Psoas muscle (tissue), 8 donors: ENCODE measurements around the gene TDRD12. TPM values are rescaled to one million over a fixed set of nuclear protein-coding genes. Genes with fewer than 3 reads are reported as not detected.

Experiments used
- ATAC-seq, 4 donors: fragments of 200-7000 bp; cut with Tn5 transposase; one replicate each; pipeline ENCODE4 v1.9.1; 2020; ENCODE audit warnings: moderate library complexity in 3 of 4, mild to moderate bottlenecking in 2 of 4
- DNase-seq, 2 donors: peaks; one replicate each; pipeline ENCODE4 v3.0.0-alpha.2; 2020
- H3K27ac ChIP-seq: fragments of 200-600 bp; one replicate; pipeline ENCODE4 v1.8.0; 2022
- H3K27me3 ChIP-seq, 3 donors: fragments of 200-600 bp in 1 of 3; one replicate each; pipeline versions ENCODE4 v1.6.1 to v1.8.0; 2013 to 2022; ENCODE audit warnings: low read length in 2 of 3, mild to moderate bottlenecking in 2 of 3, moderate library complexity in 1 of 3; ENCODE audit not compliant: insufficient read depth in 3 of 3
- H3K36me3 ChIP-seq, 2 donors: fragments of 200-600 bp in 1 of 2; one replicate each; pipeline versions ENCODE4 v1.6.1 to v1.8.0; 2013 to 2022; ENCODE audit warnings: low read depth in 1 of 2, mild to moderate bottlenecking in 1 of 2, moderate library complexity in 1 of 2; ENCODE audit not compliant: insufficient read depth in 1 of 2
- H3K4me1 ChIP-seq: fragments of 200-600 bp; one replicate; pipeline ENCODE4 v1.8.0; 2022
- H3K4me3 ChIP-seq: fragments of 200-600 bp; one replicate; pipeline ENCODE4 v1.8.0; 2022; ENCODE audit warnings: mild to moderate bottlenecking
- H3K9me3 ChIP-seq: fragments of 200-600 bp; one replicate; pipeline ENCODE4 v1.8.0; 2022
- WGBS, 3 donors: extraction: QIAGEN DNeasy Blood & Tissue Kit; methylation state at CpG; one replicate each; pipeline versions ENCODE4 v1.1.6 to v1.1.7; 2013; 5-methylcytosine and 5-hydroxymethylcytosine counted together
- intact Hi-C, 2 donors: fragments of 100-400 bp; cut with DNase I; formaldehyde crosslinking; loops; one replicate each; pipeline versions ENCODE4 v1.11.0 to v1.14.2; 2022
- polyA plus RNA-seq, 3 donors: library from polyadenylated mRNA; stranded (reverse); fragments of 200-250 nt; gene quantifications; one replicate each; pipeline ENCODE4 v1.2.3, GENCODE V29; 2013
- total RNA-seq, 4 donors: library from RNA; stranded (reverse); fragmentation: NEBNext Ultra II Directional in 2 of 4; extraction: Animal tissue kit (Norgen Biotek cat#: 25700) in 2 of 4; gene quantifications; one replicate each; pipeline versions ENCODE4 v1.2.1 to v1.2.4, GENCODE V29; 2021 to 2023
- TF ChIP-seq, protein P1 (sequence below): fragments of 200-600 bp; IDR thresholded peaks from one replicate; pipeline ENCODE4 v1.8.0; 2022; ENCODE audit warnings: antibody characterized with exemption
- donor health status: healthy with polysubstance abuse.
- donor health status: DM: no; HTN: no; CAD: no; lungs with moderate emphysema.
- donor health status: Bipolar disorder and iron deficiency.
- donor health status: healthy.
- donor health status: DM: yes; HTN: yes; CAD: no.
- donor health status: DM: no; HTN: no; CAD: no.
- donor health status: DM: no; HTN: no; CAD: no.
- donor health status: DM: yes; HTN: yes; CAD: no.

TDRD12 gene
- total and polyA plus RNA-seq, 7 donors: 0.14 to 0.28 (median 0.19) TPM; not detected in 3

GRCh38 chr19:32675720-32676185 is 43.8 kb upstream of the TDRD12 start, which contains the start of gene RGS9BP:
Gene RGS9BP (plus strand): TSS chr19:32675848. CDS start chr19:32676264, 416 bp downstream.
- Histone ChIP-seq H3K9me3 (no peaks in the 10 kb centered on the region), H3K27ac (peak within 1 kb of the TSS; percentile 96), H3K4me3 (peak within 1 kb of the TSS; percentile 99), H3K27me3 (peaks cover 0 to 3% (median 0%) of the 10 kb centered on the region in 3 donors), H3K4me1 (peaks cover 27% of the 10 kb centered on the region), H3K36me3 (no peaks in the 10 kb centered on the region)
- TF ChIP-seq, protein P1, sequence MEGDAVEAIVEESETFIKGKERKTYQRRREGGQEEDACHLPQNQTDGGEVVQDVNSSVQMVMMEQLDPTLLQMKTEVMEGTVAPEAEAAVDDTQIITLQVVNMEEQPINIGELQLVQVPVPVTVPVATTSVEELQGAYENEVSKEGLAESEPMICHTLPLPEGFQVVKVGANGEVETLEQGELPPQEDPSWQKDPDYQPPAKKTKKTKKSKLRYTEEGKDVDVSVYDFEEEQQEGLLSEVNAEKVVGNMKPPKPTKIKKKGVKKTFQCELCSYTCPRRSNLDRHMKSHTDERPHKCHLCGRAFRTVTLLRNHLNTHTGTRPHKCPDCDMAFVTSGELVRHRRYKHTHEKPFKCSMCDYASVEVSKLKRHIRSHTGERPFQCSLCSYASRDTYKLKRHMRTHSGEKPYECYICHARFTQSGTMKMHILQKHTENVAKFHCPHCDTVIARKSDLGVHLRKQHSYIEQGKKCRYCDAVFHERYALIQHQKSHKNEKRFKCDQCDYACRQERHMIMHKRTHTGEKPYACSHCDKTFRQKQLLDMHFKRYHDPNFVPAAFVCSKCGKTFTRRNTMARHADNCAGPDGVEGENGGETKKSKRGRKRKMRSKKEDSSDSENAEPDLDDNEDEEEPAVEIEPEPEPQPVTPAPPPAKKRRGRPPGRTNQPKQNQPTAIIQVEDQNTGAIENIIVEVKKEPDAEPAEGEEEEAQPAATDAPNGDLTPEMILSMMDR: no peak
- peak; percentile 81 to 86 (median 84) for ATAC-seq
- 2% methylated on average over 47 to 53 of the region's 53 CpGs for WGBS, 3 donors
- peak; percentile 89 to 95 for DNase-seq
- intact Hi-C loops: loop anchor here in 1 of 2 donors (10.0 kb wide), 2 partner anchors 91 to 271 kb away; partner anchors contain the start of genes DPY19L3 and PDCD5

GRCh38 chr19:32676186-32676894 is 43.2 kb upstream of the TDRD12 start:
- no peaks in the 10 kb centered on the region for H3K36me3 ChIP-seq
- peak overlapping the region; percentile 96 for H3K27ac ChIP-seq
- H3K27me3 ChIP-seq: peaks cover 0 to 3% (median 0%) of the 10 kb centered on the region in 3 donors
- H3K9me3 ChIP-seq: no peaks in the 10 kb centered on the region
- DNase-seq (peak in 1 of 2 donors; percentile 65), ATAC-seq (peak in 3 of 4 donors; percentile 11 to 21 (median 14))
- WGBS, 3 donors: 1 to 3% (median 3%) methylated on average over 62 to 92 of the region's 93 CpGs
- H3K4me3 ChIP-seq: peak overlapping the region; percentile 99
- TF ChIP-seq, protein P1: no peak
- intact Hi-C loops: loop anchor here in 1 of 2 donors (10.0 kb wide), 2 partner anchors 92 to 272 kb away; partner anchors contain the start of genes DPY19L3 and PDCD5
- peaks cover 27% of the 10 kb centered on the region for H3K4me1 ChIP-seq

DNA sequence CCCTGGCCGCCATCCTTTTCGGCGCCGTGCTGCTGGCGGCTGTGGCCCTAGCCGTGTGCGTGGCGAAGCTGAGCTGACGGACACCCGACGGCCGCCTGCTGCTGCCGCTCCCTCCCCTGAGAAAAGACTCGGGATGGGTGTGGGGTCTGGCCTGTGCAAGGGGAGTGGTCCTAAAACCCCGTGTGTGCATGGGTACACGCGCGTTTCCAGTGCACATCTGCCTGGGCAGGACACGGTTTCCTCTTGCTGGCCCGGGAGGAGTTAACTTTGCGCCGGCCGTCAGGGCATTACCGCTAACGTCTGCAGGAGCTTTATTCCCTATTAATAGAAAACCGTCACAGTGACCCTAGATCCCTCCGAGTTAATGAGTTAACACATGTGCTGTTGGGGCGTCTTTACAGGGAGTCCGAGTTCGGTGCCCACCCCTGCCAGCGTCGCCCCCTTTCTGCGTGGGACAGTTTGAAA is 42.6 kb upstream of the TDRD12 start:
- Histone ChIP-seq H3K4me1 (peaks cover 28% of the 10 kb centered on the region), H3K4me3 (peak overlapping the region; percentile 99), H3K9me3 (no peaks in the 10 kb centered on the region), H3K36me3 (no peaks in the 10 kb centered on the region), H3K27ac (peak overlapping the region; percentile 96), H3K27me3 (peaks cover 0 to 3% (median 0%) of the 10 kb centered on the region in 3 donors)
- TF ChIP-seq, protein P1: no peak
- ATAC-seq (no peak), DNase-seq (peak; percentile 21 to 56)
- 8 to 9% (median 9%) methylated on average over 32 to 33 of the region's 33 CpGs for WGBS, 3 donors
- intact Hi-C loops: loop anchor here in 1 of 2 donors (10.0 kb wide), 2 partner anchors 92 to 272 kb away; partner anchors contain the start of genes DPY19L3 and PDCD5

- Histone ChIP-seq H3K27me3 (peaks cover 0 to 3% (median 0%) of the 10 kb centered on the region in 3 donors), H3K4me1 (peaks cover 29% of the 10 kb centered on the region), H3K4me3 (peak overlapping the region; percentile 99), H3K36me3 (no peaks in the 10 kb centered on the region), H3K27ac (peak overlapping the region; percentile 96), H3K9me3 (no peaks in the 10 kb centered on the region)
- TF ChIP-seq, protein P1: no peak
- ATAC-seq (peak in 1 of 4 donors; percentile 16), DNase-seq (peak in 1 of 2 donors; percentile 63)
- intact Hi-C loops: loop anchor here in 1 of 2 donors (10.0 kb wide), 2 partner anchors 93 to 273 kb away; partner anchors contain the start of genes DPY19L3 and PDCD5
- WGBS, 3 donors: 19 to 25% (median 20%) methylated on average over 9 of the region's 9 CpGs
These were observed 41.9 kb upstream of the TDRD12 start for GRCh38 chr19:32677657-32678056.
